Loucy (cell line): ENCODE data around the gene PTGFRN.

ENCODE experiments used
- H2AFZ ChIP-seq: fragments of 200-600 bp; sonication (generic); 2 replicates; pipeline ENCODE4 v1.6.0; 2016; ENCODE audit warnings: antibody characterized with exemption, mild to moderate bottlenecking, low read length, moderate library complexity
- H3F3A ChIP-seq: fragments of 200-600 bp; 2 replicates; pipeline ENCODE4 v1.6.0; 2016; ENCODE audit warnings: antibody characterized with exemption, low read depth, mild to moderate bottlenecking
- H3K27me3 ChIP-seq: fragments of 200-600 bp; sonication (generic); 2 replicates; pipeline ENCODE4 v1.6.1; 2014; ENCODE audit warnings: low read length, mild to moderate bottlenecking; ENCODE audit not compliant: insufficient read depth, poor library complexity, severe bottlenecking
- H3K36me3 ChIP-seq: fragments of 200-600 bp; sonication (generic); 2 replicates; pipeline ENCODE4 v1.6.1; 2016; ENCODE audit warnings: low read length; ENCODE audit not compliant: insufficient read depth
- H3K4me1 ChIP-seq: fragments of 200-600 bp; sonication (generic); 2 replicates; pipeline ENCODE4 v1.5.1; 2014; ENCODE audit warnings: low read length, mild to moderate bottlenecking; ENCODE audit not compliant: insufficient read depth, poor library complexity, severe bottlenecking
- H3K4me2 ChIP-seq: fragments of 200-600 bp; sonication (generic); 2 replicates; pipeline ENCODE4 v1.6.0; 2014; ENCODE audit warnings: antibody characterized with exemption, low read length, low read depth, mild to moderate bottlenecking; ENCODE audit not compliant: poor library complexity, severe bottlenecking
- H3K4me3 ChIP-seq: fragments of 200-600 bp; sonication (generic); 2 replicates; pipeline ENCODE4 v1.5.1; 2014; ENCODE audit warnings: low read length, mild to moderate bottlenecking, mixed read lengths; ENCODE audit not compliant: poor library complexity, severe bottlenecking
- H3K79me2 ChIP-seq: fragments of 200-600 bp; sonication (generic); 2 replicates; pipeline ENCODE4 v1.6.1; 2014; ENCODE audit warnings: low read length; ENCODE audit not compliant: insufficient read depth
- H3K9ac ChIP-seq: fragments of 200-600 bp; sonication (generic); 2 replicates; pipeline ENCODE4 v1.6.0; 2014; ENCODE audit warnings: mild to moderate bottlenecking, low read depth, low read length, moderate library complexity; ENCODE audit not compliant: poor library complexity, severe bottlenecking
- H3K9me2 ChIP-seq: fragments of 200-600 bp; sonication (generic); replicated peaks from 2 replicates; pipeline ENCODE4 v1.6.1; 2016; ENCODE audit warnings: low read depth, low read length, mixed read lengths
- H3K9me3 ChIP-seq: fragments of 200-600 bp; sonication (generic); 2 replicates; pipeline ENCODE4 v1.6.1; 2014; ENCODE audit warnings: mild to moderate bottlenecking, antibody characterized with exemption, low read length, low read depth; ENCODE audit not compliant: insufficient read depth
- H4K20me1 ChIP-seq: fragments of 200-600 bp; sonication (generic); 2 replicates; pipeline ENCODE4 v1.6.0; 2014; ENCODE audit warnings: antibody characterized with exemption, low read length, mild to moderate bottlenecking; ENCODE audit not compliant: insufficient read depth, poor library complexity, severe bottlenecking
- CTCF ChIP-seq: fragments of 200-600 bp; sonication (generic); conservative IDR thresholded peaks from 2 replicates; pipeline ENCODE4 v1.5.1; 2014; ENCODE audit warnings: mild to moderate bottlenecking, antibody characterized with exemption, low read length
- EZH2phosphoT487 ChIP-seq: fragments of 200-600 bp; IDR thresholded peaks from 2 replicates; pipeline ENCODE4 v1.6.1; 2018; ENCODE audit warnings: antibody characterized with exemption, mild to moderate bottlenecking, moderate library complexity, borderline replicate concordance

The PTGFRN gene

GRCh38 chr1:116940814-116941599 is 31.3 kb downstream of the PTGFRN start:
- no peak overlapping the region for H3K9ac ChIP-seq
- no peak overlapping the region for H3K4me3 ChIP-seq
- TF ChIP-seq CTCF = no peak
- TF ChIP-seq EZH2phosphoT487 = no peak
- no peaks in the 10 kb centered on the region for H3K4me1 ChIP-seq
- H4K20me1 ChIP-seq = no peaks in the 10 kb centered on the region
- H3K79me2 ChIP-seq = no peaks in the 10 kb centered on the region
- H3K9me3 ChIP-seq = no peaks in the 10 kb centered on the region
- peaks cover 50% of the 10 kb centered on the region for H3K27me3 ChIP-seq
- no peak overlapping the region for H3K4me2 ChIP-seq
- no peaks in the 10 kb centered on the region for H3K9me2 ChIP-seq
- no peaks in the 10 kb centered on the region for H3K36me3 ChIP-seq
- H2AFZ ChIP-seq = no peak overlapping the region
- H3F3A ChIP-seq = no peaks in the 10 kb centered on the region

DNA sequence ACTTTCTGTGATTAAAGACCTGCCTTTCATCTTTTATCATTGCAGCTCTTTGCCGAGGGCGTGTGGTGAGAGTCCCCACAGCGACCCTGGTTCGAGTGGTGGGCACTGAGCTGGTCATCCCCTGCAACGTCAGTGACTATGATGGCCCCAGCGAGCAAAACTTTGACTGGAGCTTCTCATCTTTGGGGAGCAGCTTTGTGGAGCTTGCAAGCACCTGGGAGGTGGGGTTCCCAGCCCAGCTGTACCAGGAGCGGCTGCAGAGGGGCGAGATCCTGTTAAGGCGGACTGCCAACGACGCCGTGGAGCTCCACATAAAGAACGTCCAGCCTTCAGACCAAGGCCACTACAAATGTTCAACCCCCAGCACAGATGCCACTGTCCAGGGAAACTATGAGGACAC is 32.0 kb downstream of the PTGFRN start:
- Histone ChIP-seq H3K9me2 (no peaks in the 10 kb centered on the region), H3K36me3 (no peaks in the 10 kb centered on the region), H3K4me1 (no peaks in the 10 kb centered on the region), H3F3A (no peaks in the 10 kb centered on the region), H3K27me3 (peaks cover 50% of the 10 kb centered on the region), H3K79me2 (no peaks in the 10 kb centered on the region), H3K9ac (no peak overlapping the region), H3K4me2 (no peak overlapping the region), H3K4me3 (no peak overlapping the region), H2AFZ (no peak overlapping the region), H3K9me3 (no peaks in the 10 kb centered on the region), H4K20me1 (no peaks in the 10 kb centered on the region)
- no peak for TF ChIP-seq CTCF
- TF ChIP-seq EZH2phosphoT487 = no peak

DNA sequence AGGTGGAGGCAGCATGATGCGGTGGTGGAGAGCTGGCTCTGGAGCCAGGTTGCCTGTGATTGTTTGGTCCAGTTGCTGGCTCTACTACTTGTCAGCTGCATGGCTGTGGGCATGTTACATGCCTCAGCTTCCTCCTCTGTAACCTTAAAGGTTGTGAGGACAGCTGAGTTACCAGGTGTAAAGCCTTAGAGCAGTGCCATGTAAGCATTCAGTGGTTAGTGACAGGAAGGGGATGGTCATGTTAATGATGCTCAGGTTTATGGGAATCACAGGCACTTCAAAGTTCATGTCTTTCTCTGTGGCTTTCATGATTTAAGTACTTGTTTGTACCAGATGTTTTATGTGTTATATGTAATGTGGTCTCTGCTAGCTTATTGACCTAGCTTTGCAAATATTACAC is 32.6 kb downstream of the PTGFRN start:
- Histone ChIP-seq H3K9me2 (no peaks in the 10 kb centered on the region), H3K36me3 (no peaks in the 10 kb centered on the region), H2AFZ (no peak overlapping the region), H3K9me3 (no peaks in the 10 kb centered on the region), H3K79me2 (no peaks in the 10 kb centered on the region), H3K27me3 (peaks cover 50% of the 10 kb centered on the region), H3F3A (no peaks in the 10 kb centered on the region), H3K4me1 (no peaks in the 10 kb centered on the region), H3K4me3 (no peak overlapping the region), H3K4me2 (no peak overlapping the region), H4K20me1 (no peaks in the 10 kb centered on the region), H3K9ac (no peak overlapping the region)
- TF ChIP-seq EZH2phosphoT487 (no peak), CTCF (no peak)
